ENCODE results near the gene MYH10.

MYH10 gene

GRCh38 chr17:8480011-8480976, 150.2 kb downstream of the MYH10 start:
- Mint-ChIP-seq H3K4me1 (peaks cover 4% of the 10 kb centered on the region), H3K27ac (ENCODE audit: low read depth) (no peak overlapping the region), H3K36me3 (ENCODE audit: insufficient read depth) (peaks cover 25% of the 10 kb centered on the region), H3K9me3 (no peaks in the 10 kb centered on the region), H3K27me3 (no peaks in the 10 kb centered on the region), H3K4me3 (no peak overlapping the region)
- ATAC-seq (replicated peaks; ENCODE audit: extremely low read depth, poor library complexity, severe bottlenecking) (no peak), DNase-seq (ENCODE audit: low spot score in 2 of 2) (no peak)

GRCh38 chr17:8479431-8479947, 151.0 kb downstream of the MYH10 start:
- DNase-seq (ENCODE audit: low spot score in 2 of 2): no peak
- Mint-ChIP-seq H3K9me3 (no peaks in the 10 kb centered on the region), H3K4me3 (no peak overlapping the region), H3K36me3 (ENCODE audit: insufficient read depth) (peaks cover 33% of the 10 kb centered on the region), H3K27ac (ENCODE audit: low read depth) (no peak overlapping the region), H3K4me1 (peaks cover 4% of the 10 kb centered on the region), H3K27me3 (no peaks in the 10 kb centered on the region)
- no peak for ATAC-seq (replicated peaks; ENCODE audit: extremely low read depth, poor library complexity, severe bottlenecking)

GRCh38 chr17:8477715-8478441, 152.6 kb downstream of the MYH10 start:
- H3K27ac Mint-ChIP-seq (ENCODE audit: low read depth): no peak overlapping the region
- H3K9me3 Mint-ChIP-seq: no peaks in the 10 kb centered on the region
- H3K4me1 Mint-ChIP-seq: peaks cover 4% of the 10 kb centered on the region
- peaks cover 43% of the 10 kb centered on the region for H3K36me3 Mint-ChIP-seq (ENCODE audit: insufficient read depth)
- DNase-seq (ENCODE audit: low spot score in 2 of 2): no peak
- H3K27me3 Mint-ChIP-seq: no peaks in the 10 kb centered on the region
- no peak overlapping the region for H3K4me3 Mint-ChIP-seq
- no peak for ATAC-seq (replicated peaks; ENCODE audit: extremely low read depth, poor library complexity, severe bottlenecking)

- Mint-ChIP-seq H3K4me3 (no peak overlapping the region), H3K9me3 (no peaks in the 10 kb centered on the region), H3K27ac (ENCODE audit: low read depth) (no peak overlapping the region), H3K4me1 (peaks cover 4% of the 10 kb centered on the region), H3K27me3 (no peaks in the 10 kb centered on the region), H3K36me3 (ENCODE audit: insufficient read depth) (peaks cover 42% of the 10 kb centered on the region)
- no peak for DNase-seq (ENCODE audit: low spot score in 2 of 2)
- no peak for ATAC-seq (replicated peaks; ENCODE audit: extremely low read depth, poor library complexity, severe bottlenecking)
Observed at GRCh38 chr17:8477171-8477570, 153.4 kb downstream of the MYH10 start.

GRCh38 chr17:8476741-8477140, 153.8 kb downstream of the MYH10 start:
- Mint-ChIP-seq H3K4me1 (peaks cover 4% of the 10 kb centered on the region), H3K9me3 (no peaks in the 10 kb centered on the region), H3K27ac (ENCODE audit: low read depth) (no peak overlapping the region), H3K4me3 (no peak overlapping the region), H3K27me3 (no peaks in the 10 kb centered on the region), H3K36me3 (ENCODE audit: insufficient read depth) (peaks cover 44% of the 10 kb centered on the region)
- no peak for DNase-seq (ENCODE audit: low spot score in 2 of 2)
- ATAC-seq (replicated peaks; ENCODE audit: extremely low read depth, poor library complexity, severe bottlenecking): no peak

- peaks cover 48% of the 10 kb centered on the region for H3K36me3 Mint-ChIP-seq (ENCODE audit: insufficient read depth)
- ATAC-seq (replicated peaks; ENCODE audit: extremely low read depth, poor library complexity, severe bottlenecking) (no peak), DNase-seq (ENCODE audit: low spot score in 2 of 2) (no peak)
- peaks cover 9% of the 10 kb centered on the region for H3K4me1 Mint-ChIP-seq
- H3K27ac Mint-ChIP-seq (ENCODE audit: low read depth): no peak overlapping the region
- no peaks in the 10 kb centered on the region for H3K9me3 Mint-ChIP-seq
- no peak overlapping the region for H3K4me3 Mint-ChIP-seq
- H3K27me3 Mint-ChIP-seq: no peaks in the 10 kb centered on the region
Observed at GRCh38 chr17:8475781-8476180, 154.7 kb downstream of the MYH10 start.

- no peaks in the 10 kb centered on the region for H3K9me3 Mint-ChIP-seq
- H3K27ac Mint-ChIP-seq (ENCODE audit: low read depth): peak overlapping the region; percentile 38
- H3K36me3 Mint-ChIP-seq (ENCODE audit: insufficient read depth): peaks cover 47% of the 10 kb centered on the region
- H3K27me3 Mint-ChIP-seq: no peaks in the 10 kb centered on the region
- no peak for ATAC-seq (replicated peaks; ENCODE audit: extremely low read depth, poor library complexity, severe bottlenecking)
- peaks cover 9% of the 10 kb centered on the region for H3K4me1 Mint-ChIP-seq
- no peak overlapping the region for H3K4me3 Mint-ChIP-seq
- DNase-seq (ENCODE audit: low spot score in 2 of 2): no peak
Observed at GRCh38 chr17:8475227-8475626, 155.3 kb downstream of the MYH10 start.

GRCh38 chr17:8474826-8475225, 155.7 kb downstream of the MYH10 start:
- Mint-ChIP-seq H3K4me3 (no peak overlapping the region), H3K36me3 (ENCODE audit: insufficient read depth) (peaks cover 47% of the 10 kb centered on the region), H3K27ac (ENCODE audit: low read depth) (peak overlapping the region; percentile 38), H3K4me1 (peaks cover 7% of the 10 kb centered on the region), H3K27me3 (no peaks in the 10 kb centered on the region), H3K9me3 (no peaks in the 10 kb centered on the region)
- no peak for DNase-seq (ENCODE audit: low spot score in 2 of 2)
- ATAC-seq (replicated peaks; ENCODE audit: extremely low read depth, poor library complexity, severe bottlenecking): no peak

GRCh38 chr17:8473451-8474192, 156.9 kb downstream of the MYH10 start:
- Mint-ChIP-seq H3K27ac (ENCODE audit: low read depth) (no peak overlapping the region), H3K4me3 (no peak overlapping the region), H3K4me1 (peaks cover 5% of the 10 kb centered on the region), H3K36me3 (ENCODE audit: insufficient read depth) (peaks cover 48% of the 10 kb centered on the region), H3K27me3 (no peaks in the 10 kb centered on the region), H3K9me3 (no peaks in the 10 kb centered on the region)
- DNase-seq (ENCODE audit: low spot score in 2 of 2) (no peak), ATAC-seq (replicated peaks; ENCODE audit: extremely low read depth, poor library complexity, severe bottlenecking) (no peak)

- Mint-ChIP-seq H3K27ac (ENCODE audit: low read depth) (no peak overlapping the region), H3K4me1 (peaks cover 5% of the 10 kb centered on the region), H3K27me3 (no peaks in the 10 kb centered on the region), H3K4me3 (no peak overlapping the region), H3K9me3 (no peaks in the 10 kb centered on the region), H3K36me3 (ENCODE audit: insufficient read depth) (peaks cover 55% of the 10 kb centered on the region)
- ATAC-seq (replicated peaks; ENCODE audit: extremely low read depth, poor library complexity, severe bottlenecking) (no peak), DNase-seq (ENCODE audit: low spot score in 2 of 2) (no peak)
Observed at GRCh38 chr17:8472663-8473062, 157.9 kb downstream of the MYH10 start.

- ATAC-seq (replicated peaks; ENCODE audit: extremely low read depth, poor library complexity, severe bottlenecking): no peak
- Mint-ChIP-seq H3K4me1 (peaks cover 13% of the 10 kb centered on the region), H3K36me3 (ENCODE audit: insufficient read depth) (peaks cover 62% of the 10 kb centered on the region), H3K27me3 (no peaks in the 10 kb centered on the region), H3K9me3 (no peaks in the 10 kb centered on the region), H3K4me3 (no peak overlapping the region), H3K27ac (ENCODE audit: low read depth) (no peak overlapping the region)
- no peak for DNase-seq (ENCODE audit: low spot score in 2 of 2)
Observed at GRCh38 chr17:8470447-8471047, 160.0 kb downstream of the MYH10 start.

- no peaks in the 10 kb centered on the region for H3K9me3 Mint-ChIP-seq
- peaks cover 61% of the 10 kb centered on the region for H3K36me3 Mint-ChIP-seq (ENCODE audit: insufficient read depth)
- H3K27me3 Mint-ChIP-seq: no peaks in the 10 kb centered on the region
- no peak overlapping the region for H3K4me3 Mint-ChIP-seq
- no peak overlapping the region for H3K27ac Mint-ChIP-seq (ENCODE audit: low read depth)
- ATAC-seq (replicated peaks; ENCODE audit: extremely low read depth, poor library complexity, severe bottlenecking) (no peak), DNase-seq (ENCODE audit: low spot score in 2 of 2) (no peak)
- H3K4me1 Mint-ChIP-seq: peaks cover 19% of the 10 kb centered on the region
Observed at GRCh38 chr17:8469964-8470363, 160.6 kb downstream of the MYH10 start.

Measured in central memory CD8-positive, alpha-beta T cell (primary cell).